Adrenal gland (tissue), 5 donors: ENCODE data around the gene ADGRF3.

ENCODE experiments used
- CTCF ChIP-seq, 6 experiments: fragments of 450-650 bp in 4 of 6; fragments of 200-600 bp in 2 of 6; sonication (generic) in 1 of 6; IDR thresholded peaks; 1 replicate in 5 of 6; 2 replicates in 1 of 6; pipeline versions ENCODE4 v1.5.1 to v1.8.0; 2016 to 2021; ENCODE audit warnings: antibody characterized with exemption in 6 of 6, mild to moderate bottlenecking in 2 of 6, moderate library complexity in 1 of 6
- POLR2A ChIP-seq, 2 donors: fragments of 450-650 bp; IDR thresholded peaks; one replicate each; pipeline ENCODE4 v1.6.1; 2017; ENCODE audit warnings: antibody characterized with exemption in 2 of 2, mild to moderate bottlenecking in 2 of 2, moderate library complexity in 1 of 2
- donor health status: DM: no; HTN: no; CAD: no.

GRCh38 chr2:26384597-26384996 lies 38.0 kb upstream of the ADGRF3 start:
- TF ChIP-seq POLR2A (IDR thresholded peaks at IDR 0.05), result no peak
- TF ChIP-seq CTCF (IDR thresholded peaks at IDR 0.05), result no peak
